Cardiac fibroblast (primary cell): ENCODE results near the gene KCTD12.
"Not testable (repeated sequence)": the region's sequence is repeated elsewhere in the genome, so short reads cannot be mapped to it uniquely, and the experiment has no call there.

Experiments
- DNase-seq, 2 donors: peaks; one replicate each; pipeline versions ENCODE4 v3.0.0 to v3.0.0-alpha.2; 2010; ENCODE audit warnings: low read depth in 2 of 2
- H3K4me3 ChIP-seq, 2 donors: replicated peaks in 1 of 2; 1 replicate in 1 of 2; 2 replicates in 1 of 2; pipeline ENCODE4 v1.5.1; 2011; ENCODE audit warnings: low read depth in 2 of 2, low read length in 2 of 2, mild to moderate bottlenecking in 2 of 2, moderate library complexity in 1 of 2
- CTCF ChIP-seq: IDR thresholded peaks from one replicate; pipeline ENCODE4 v1.5.1; 2011; ENCODE audit warnings: low read depth, mild to moderate bottlenecking, low read length, inconsistent platforms

The KCTD12 gene

GRCh38 chr13:76904507-76904906, 18.3 kb upstream of the KCTD12 start:
- DNase-seq: peak in 1 of 2 donors; percentile 51
- TF ChIP-seq CTCF: no peak
- H3K4me3 ChIP-seq: no peak overlapping the region

GRCh38 chr13:76903544-76904162, 17.4 kb upstream of the KCTD12 start:
- TF ChIP-seq CTCF: peak; percentile 99
- peak; percentile 87 to 90 for DNase-seq
- H3K4me3 ChIP-seq: no peak overlapping the region

GRCh38 chr13:76899066-76899465, 12.9 kb upstream of the KCTD12 start:
- H3K4me3 ChIP-seq, DNase-seq: not testable (repeated sequence)

- not testable (repeated sequence) for DNase-seq, H3K4me3 ChIP-seq
Measured at GRCh38 chr13:76897171-76897570, 11.0 kb upstream of the KCTD12 start.

- no peak overlapping the region for H3K4me3 ChIP-seq
- TF ChIP-seq CTCF: no peak
- no peak for DNase-seq
Measured at GRCh38 chr13:76894401-76895110, 8.4 kb upstream of the KCTD12 start.

- DNase-seq: no peak
- TF ChIP-seq CTCF: no peak
- H3K4me3 ChIP-seq: no peak overlapping the region
Measured at GRCh38 chr13:76892488-76892887, 6.3 kb upstream of the KCTD12 start.

GRCh38 chr13:76890021-76890420, 3.8 kb upstream of the KCTD12 start:
- no peak for TF ChIP-seq CTCF
- peak; percentile 14 to 65 for DNase-seq
- no peak overlapping the region for H3K4me3 ChIP-seq

- no peak for DNase-seq
- H3K4me3 ChIP-seq: no peak overlapping the region
- TF ChIP-seq CTCF: no peak
Measured at GRCh38 chr13:76889254-76889653, 3.0 kb upstream of the KCTD12 start.
